Cardiac fibroblast (primary cell): ENCODE measurements around the gene PPP4C.
A peak's percentile ranks its signal among the peaks of the same experiment; 100 is the strongest.

ENCODE experiments used
- DNase-seq, 2 donors: peaks; one replicate each; pipeline versions ENCODE4 v3.0.0 to v3.0.0-alpha.2; 2010; ENCODE audit warnings: low read depth in 2 of 2
- H3K4me3 ChIP-seq, 2 donors: replicated peaks in 1 of 2; 1 replicate in 1 of 2; 2 replicates in 1 of 2; pipeline ENCODE4 v1.5.1; 2011; ENCODE audit warnings: low read depth in 2 of 2, low read length in 2 of 2, mild to moderate bottlenecking in 2 of 2, moderate library complexity in 1 of 2
- TF ChIP-seq, protein P1 (sequence below): IDR thresholded peaks from one replicate; pipeline ENCODE4 v1.5.1; 2011; ENCODE audit warnings: low read depth, mild to moderate bottlenecking, low read length, inconsistent platforms

PPP4C gene

GRCh38 chr16:30091474-30092372 is 15.9 kb downstream of the PPP4C start, which contains the start of gene TBX6:
TSS of gene TBX6 (minus strand) at chr16:30091924. CDS start at chr16:30091193, 731 bp downstream.
- peak; percentile 89 to 93 for DNase-seq
- peak within 1 kb of the TSS; percentile 43 to 48 for H3K4me3 ChIP-seq
- TF ChIP-seq, protein P1, sequence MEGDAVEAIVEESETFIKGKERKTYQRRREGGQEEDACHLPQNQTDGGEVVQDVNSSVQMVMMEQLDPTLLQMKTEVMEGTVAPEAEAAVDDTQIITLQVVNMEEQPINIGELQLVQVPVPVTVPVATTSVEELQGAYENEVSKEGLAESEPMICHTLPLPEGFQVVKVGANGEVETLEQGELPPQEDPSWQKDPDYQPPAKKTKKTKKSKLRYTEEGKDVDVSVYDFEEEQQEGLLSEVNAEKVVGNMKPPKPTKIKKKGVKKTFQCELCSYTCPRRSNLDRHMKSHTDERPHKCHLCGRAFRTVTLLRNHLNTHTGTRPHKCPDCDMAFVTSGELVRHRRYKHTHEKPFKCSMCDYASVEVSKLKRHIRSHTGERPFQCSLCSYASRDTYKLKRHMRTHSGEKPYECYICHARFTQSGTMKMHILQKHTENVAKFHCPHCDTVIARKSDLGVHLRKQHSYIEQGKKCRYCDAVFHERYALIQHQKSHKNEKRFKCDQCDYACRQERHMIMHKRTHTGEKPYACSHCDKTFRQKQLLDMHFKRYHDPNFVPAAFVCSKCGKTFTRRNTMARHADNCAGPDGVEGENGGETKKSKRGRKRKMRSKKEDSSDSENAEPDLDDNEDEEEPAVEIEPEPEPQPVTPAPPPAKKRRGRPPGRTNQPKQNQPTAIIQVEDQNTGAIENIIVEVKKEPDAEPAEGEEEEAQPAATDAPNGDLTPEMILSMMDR = peak; percentile 55

GRCh38 chr16:30092373-30093010 is 16.7 kb downstream of the PPP4C start:
- TF ChIP-seq, protein P1 = peak; percentile 80
- H3K4me3 ChIP-seq = peak overlapping the region; percentile 27 to 48
- DNase-seq = peak; percentile 82 to 85

DNA sequence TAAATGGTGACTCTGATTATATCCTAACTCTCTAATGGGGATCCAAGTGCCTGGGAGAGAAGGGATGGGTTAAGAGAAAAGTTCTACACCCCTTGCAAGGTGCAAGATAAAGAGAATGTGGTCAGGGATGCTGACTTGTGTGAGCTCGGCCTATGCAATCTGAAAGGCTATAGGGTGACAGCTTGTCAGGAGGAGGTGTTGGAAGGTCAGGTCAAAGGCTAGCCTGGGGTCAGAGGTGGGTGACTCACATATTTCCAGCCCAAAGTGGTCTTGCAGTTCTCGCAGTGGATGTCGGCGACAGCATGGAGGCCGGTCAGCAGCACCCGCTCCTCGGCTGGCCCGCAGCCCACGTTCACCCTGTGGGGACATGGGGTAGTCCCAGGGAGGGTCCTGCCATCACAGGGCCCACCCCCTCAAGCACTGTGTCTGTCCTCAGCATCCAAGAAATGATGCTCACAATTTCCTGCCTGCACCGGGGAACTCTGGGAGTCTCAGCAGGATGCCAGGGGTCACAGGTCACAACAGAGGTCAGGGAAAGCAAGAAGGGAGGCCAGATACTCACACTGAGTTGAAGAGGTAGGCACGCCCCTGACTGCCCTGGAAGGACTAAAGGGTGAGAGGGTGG is 18.9 kb downstream of the PPP4C start:
- DNase-seq = no peak
- TF ChIP-seq, protein P1 = no peak
- H3K4me3 ChIP-seq = peak overlapping the region; percentile 73 to 86

DNA sequence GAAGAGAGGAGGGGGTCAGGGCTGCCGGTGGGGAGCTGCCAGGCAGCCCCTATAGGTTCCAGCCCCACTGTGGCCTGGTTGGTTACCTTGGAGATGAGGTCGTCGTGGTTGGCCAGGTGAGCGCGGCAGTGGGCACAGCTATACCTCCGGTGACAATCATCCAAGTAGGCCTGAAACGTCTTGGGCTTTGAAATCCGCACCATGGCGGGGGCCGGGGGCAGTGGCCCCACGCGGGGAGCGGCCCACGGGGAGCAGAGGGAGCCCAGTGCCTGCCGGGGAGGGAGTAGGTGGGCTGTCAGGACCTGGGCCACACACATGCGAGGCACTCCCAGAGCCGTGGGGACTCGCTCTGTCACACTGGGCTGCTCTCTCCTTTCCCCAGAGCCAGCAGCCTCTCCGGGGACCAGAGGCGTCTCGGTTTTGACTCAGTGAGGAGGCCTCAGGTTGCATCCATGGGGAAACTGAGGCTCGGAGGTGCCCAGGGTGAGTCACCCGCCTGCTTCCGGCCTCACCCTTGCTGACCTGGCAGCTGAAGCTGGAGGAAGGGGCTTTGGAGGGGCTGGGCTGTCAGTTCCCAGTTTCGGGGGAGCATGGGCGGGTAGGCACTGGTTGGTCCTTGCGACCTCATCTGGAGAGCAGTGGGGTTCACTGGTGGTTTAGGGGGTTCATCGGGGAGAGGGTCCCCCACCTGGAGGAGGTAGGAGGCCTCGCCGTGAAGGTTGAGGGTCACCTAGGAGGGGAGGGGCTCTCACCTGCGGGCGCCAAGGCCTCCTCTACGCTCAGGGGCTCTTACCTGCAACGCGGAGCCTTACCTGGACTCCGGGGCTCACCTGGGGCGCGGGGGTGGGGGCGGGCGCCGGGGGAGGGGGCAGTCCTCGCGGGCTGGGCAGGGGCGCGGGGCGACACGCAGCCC is 19.6 kb downstream of the PPP4C start:
- TF ChIP-seq, protein P1 = no peak
- no peak for DNase-seq
- H3K4me3 ChIP-seq = peak overlapping the region; percentile 73 to 86

- DNase-seq = peak; percentile 85 to 95
Measured at GRCh38 chr16:30096105-30096861, 20.5 kb downstream of the PPP4C start, which contains the start of gene YPEL3. TSS of gene YPEL3 (minus strand) at chr16:30096213. CDS start at chr16:30095482, 731 bp downstream.

More at GRCh38 chr16:30096105-30096861, 20.5 kb downstream of the PPP4C start, which contains the start of gene YPEL3:
- H3K4me3 ChIP-seq = peak within 1 kb of the TSS; percentile 73 to 86
- TF ChIP-seq, protein P1 = no peak
